ENCODE data around the gene RCE1.

GRCh38 chr11:66842896-66843775, at the start of gene RCE1:
- 0 out of 2 replicates have a peak, but pooled peaks have one; percentile 6 for TF ChIP-seq FOXM1 (IDR thresholded peaks at IDR 0.05; ENCODE audit: borderline replicate concordance)
- TF ChIP-seq CTBP1 (IDR thresholded peaks at IDR 0.05; ENCODE audit: borderline replicate concordance): no peak
- no peak for TF ChIP-seq ZNF384 (IDR thresholded peaks at IDR 0.05)
- no peak for TF ChIP-seq NFRKB (IDR thresholded peaks at IDR 0.05)
- no peak for TF ChIP-seq FOXA1 (IDR thresholded peaks at IDR 0.05)
- TF ChIP-seq TARDBP (IDR thresholded peaks at IDR 0.05): no peak
- no peak for TF ChIP-seq L3MBTL2 (conservative IDR thresholded peaks at IDR 0.05)
- TF ChIP-seq FOXK2 (IDR thresholded peaks at IDR 0.05): no peak

Measured in HEK293T (cell line).